CD4-positive, alpha-beta T cell treated with Interferon alpha-2 for 1 hour (primary cell): ENCODE data around the gene RGL1.

Experiments
- DNase-seq, 2 donors: peaks; one replicate each; pipeline ENCODE4 v3.0.0-alpha.2; 2020 to 2022

RGL1 gene

DNA sequence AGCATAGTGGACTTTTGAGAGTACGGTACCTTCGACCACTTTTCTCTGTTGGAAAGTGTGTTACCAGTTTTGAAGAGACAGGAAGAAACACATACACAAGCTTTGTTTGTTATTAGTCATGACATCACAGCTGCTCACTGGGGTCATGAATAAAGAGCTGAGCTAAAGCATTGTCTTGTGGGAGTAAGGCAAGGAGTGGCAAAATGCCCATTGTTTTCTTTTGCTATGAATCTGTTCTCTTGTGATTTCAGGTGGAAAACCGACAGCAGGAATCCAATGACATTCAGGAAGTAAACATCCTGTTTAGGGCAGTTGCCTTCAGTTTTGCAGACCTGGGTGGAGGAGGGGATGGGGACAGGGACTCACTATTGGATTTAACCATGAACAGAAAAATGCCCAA lies 66.2 kb downstream of the RGL1 start:
- no peak for DNase-seq

GRCh38 chr1:183871601-183872000 lies 66.7 kb downstream of the RGL1 start:
- DNase-seq = no peak

DNA sequence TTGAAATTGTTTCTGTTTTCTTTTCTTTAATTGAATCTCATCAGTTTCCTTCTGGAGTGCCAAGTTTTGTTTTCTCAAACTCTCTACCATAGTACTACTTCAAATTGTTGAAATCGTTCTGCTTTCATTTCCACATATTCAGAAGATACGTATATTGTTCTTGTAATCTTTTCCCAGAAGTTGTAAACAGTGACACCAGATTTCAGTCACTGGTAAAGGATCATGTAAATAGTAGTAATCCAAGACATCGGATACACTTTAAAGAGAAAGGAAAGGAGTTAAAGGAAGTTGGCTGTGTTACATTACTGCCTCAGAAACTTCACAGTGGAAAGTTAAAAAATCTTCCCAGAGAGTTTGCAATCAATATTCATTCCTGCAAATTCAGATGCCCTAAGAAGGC lies 67.5 kb downstream of the RGL1 start:
- DNase-seq = no peak

GRCh38 chr1:183873642-183874041 lies 68.7 kb downstream of the RGL1 start:
- peak; percentile 8 to 21 for DNase-seq

GRCh38 chr1:183876309-183876708 lies 71.4 kb downstream of the RGL1 start:
- DNase-seq = no peak

- DNase-seq = no peak
Observed at GRCh38 chr1:183877053-183877720, 72.3 kb downstream of the RGL1 start.

- DNase-seq = no peak
Observed at GRCh38 chr1:183879494-183879893, 74.6 kb downstream of the RGL1 start.

GRCh38 chr1:183879966-183880365 lies 75.0 kb downstream of the RGL1 start:
- DNase-seq = no peak

GRCh38 chr1:183880531-183881243 lies 75.8 kb downstream of the RGL1 start:
- no peak for DNase-seq

DNA sequence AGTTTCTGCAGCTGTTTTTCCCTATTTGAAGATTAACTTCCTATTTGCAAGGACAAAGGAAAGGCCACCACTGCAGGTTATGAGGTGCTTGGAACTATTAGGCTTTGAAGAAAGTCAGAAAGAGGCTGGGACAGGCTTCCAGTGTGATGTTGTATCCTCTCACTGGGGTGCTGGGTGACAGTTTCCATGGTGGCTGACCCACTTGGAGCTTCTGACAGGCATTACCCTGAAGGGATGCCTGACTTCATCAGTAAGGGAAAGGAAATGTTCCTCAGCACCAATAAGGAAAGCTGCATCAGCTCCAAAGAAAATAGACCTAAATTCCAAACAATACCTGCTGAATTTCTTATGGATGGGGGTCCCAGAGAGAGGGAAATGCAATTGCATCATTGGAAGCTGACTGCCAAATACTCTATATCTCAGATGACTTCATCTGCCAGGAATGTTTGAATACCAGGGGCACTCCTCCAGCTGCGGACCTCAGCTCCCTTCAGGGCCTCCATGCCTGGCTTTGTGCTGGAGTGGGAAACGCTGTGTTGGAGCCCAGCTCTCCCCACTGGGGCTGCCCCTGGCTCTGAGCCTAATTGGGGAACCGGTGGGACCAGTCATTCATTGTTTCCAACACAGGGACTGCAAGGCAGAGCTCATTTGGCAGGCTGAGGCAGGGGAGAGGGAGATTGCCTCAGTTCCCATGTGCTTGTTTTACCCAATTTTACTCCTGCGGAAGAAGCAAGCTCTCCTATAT lies 76.6 kb downstream of the RGL1 start:
- DNase-seq = no peak

DNA sequence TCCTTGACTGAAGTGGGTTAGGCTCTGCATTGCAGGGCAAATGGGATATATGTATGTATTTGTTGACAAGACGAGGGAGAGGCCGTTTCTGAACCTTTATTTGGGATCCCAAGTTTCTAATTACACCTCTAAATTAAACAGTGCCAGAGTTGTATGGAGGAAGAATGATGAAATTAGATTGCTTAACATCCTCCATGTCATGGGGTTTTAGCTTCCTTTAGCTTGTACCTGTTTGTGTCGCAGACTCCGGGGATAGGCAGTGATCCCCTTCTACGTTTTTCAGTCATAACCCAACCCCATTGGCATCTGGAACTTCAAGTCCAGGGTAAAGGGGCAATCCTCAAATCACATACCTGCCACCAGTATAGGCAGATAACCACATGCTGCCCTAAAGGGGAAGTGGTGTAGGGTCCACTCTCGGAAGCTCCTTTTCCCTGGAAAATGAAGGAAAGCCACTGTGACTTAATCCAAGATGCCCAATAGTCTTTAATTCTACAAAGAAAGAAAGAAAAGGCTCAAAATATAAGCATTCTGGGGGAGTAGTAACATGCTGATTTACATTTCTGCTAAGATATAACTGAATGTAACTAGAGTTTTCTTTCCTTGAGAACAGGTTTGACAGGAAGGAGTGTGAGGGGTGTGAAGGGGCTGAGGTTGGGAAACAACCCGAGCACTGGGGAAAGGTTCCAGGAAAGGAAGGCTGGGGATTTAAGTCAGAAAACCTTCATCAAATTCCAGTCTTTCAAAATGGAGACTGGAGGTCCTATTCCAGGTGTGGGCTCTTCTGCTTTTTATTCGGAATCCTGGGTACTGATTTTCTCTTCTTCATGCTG lies 77.6 kb downstream of the RGL1 start:
- no peak for DNase-seq

DNA sequence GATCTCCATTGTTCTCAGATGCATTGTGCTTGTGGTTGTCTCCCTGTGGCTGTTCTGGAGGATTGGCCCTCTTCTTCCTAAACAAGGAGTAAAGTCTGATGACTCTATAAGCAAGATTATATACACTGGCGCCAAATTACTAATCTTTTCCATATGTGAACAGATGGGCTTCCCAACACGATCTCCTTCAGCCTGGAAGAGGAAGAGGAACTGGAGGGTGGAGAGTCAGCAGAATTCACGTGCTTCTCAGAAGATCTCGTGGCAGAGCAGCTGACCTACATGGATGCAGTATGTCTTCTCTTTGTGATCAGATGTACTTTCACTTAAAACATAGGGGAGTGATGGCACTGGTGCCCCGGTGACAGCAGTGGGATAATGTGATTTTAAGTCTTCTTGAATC lies 78.7 kb downstream of the RGL1 start:
- no peak for DNase-seq

GRCh38 chr1:183884526-183884925 lies 79.6 kb downstream of the RGL1 start:
- no peak for DNase-seq

GRCh38 chr1:183885142-183885735 lies 80.3 kb downstream of the RGL1 start:
- DNase-seq = no peak

- DNase-seq = no peak
Observed at GRCh38 chr1:183886083-183886828, 81.3 kb downstream of the RGL1 start.

GRCh38 chr1:183886853-183887252 lies 81.9 kb downstream of the RGL1 start:
- DNase-seq = no peak

DNA sequence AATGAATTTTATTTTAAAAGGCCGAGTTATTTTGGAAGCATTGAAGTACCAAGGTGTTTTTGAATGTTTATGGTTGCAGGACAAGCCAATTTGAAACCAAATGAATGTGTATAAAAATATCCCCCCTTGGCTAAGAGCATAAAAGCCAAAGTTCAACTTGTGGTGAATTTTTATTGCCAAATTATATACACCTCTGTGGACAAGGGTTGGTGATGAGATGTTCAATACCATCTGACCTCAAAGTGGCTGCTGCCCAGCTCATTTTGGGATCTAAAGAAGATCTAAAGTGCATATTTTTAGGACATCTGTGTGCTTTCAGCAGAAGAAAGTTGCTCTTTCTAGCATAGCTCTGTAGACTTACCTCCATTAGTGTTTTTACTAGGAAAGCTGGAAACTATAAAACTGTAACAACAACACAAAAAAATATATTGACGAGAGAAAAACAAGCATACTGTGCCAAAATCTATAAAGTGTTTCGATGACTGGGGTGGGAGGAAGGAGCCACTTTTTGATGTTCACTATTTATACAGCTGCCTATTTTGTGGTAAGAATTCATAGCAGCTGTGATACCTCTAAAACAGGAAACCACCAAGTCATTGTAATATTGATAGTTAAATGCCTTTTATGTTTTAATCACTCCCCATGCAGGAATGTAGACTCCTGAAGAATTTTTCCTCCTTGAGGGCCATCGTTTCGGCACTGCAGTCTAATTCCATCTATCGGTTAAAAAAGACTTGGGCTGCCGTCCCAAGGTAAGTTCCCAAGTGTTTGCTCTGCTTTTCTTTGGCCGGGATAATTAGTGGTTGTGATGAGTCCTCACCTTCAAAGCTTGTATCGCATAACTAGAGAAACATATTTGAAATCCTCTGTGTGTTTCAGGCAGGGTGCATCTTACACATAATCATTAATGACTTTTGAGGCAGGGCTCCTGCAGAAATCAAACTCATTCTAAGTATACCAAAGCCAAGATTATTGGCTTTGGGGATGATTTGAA lies 83.2 kb downstream of the RGL1 start:
- DNase-seq = peak in 1 of 2 donors; percentile 30

DNA sequence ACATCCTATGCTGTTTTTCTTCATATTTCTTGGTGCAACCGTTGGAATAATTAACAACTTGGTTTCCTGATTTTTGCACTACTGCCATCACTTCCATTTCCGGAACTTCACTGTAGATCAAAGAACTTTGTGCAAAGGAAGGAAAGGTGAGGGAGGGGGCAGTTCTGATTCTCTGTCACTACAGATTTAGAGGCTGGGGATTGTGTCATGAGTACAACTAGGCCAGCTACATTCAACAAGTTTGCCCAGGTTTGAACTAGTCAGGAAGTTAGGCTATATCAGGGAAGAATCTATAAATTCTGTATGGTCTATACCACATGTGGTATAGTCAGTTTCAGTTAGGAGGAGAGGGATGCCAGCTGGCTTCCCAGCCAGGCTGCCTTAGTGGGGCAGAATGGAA lies 84.2 kb downstream of the RGL1 start:
- no peak for DNase-seq

DNA sequence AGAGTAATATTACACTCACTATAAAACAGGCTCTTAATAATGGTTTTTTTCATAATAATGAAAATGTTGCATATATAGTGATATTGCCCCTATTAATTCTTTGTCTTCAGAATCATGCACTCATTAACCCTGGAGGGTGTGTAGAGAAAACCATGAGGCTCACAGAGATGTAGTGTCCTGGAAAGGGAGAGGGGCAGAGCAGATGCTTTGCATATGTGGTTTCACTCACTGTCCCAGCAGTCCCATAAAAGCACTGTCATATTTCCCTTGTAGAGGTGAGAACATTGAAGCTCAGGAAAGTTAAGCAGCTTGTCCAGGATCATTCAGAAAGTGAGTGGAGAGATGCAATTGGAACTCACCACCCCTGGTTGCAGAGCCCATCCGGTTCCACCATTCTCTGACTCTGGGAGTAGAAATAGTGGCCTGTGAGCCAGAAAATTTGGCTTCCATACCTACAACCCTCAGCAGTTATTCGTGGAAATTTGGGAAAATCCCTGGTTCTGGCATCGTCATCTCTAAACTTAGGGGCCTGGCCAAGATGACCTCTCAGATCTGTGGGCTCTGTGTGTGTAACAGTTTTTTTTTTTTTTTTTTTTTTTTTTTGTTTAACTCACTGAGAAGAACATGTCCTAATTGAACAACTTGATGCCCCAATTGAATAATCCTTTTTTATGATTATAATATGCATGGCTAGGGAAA lies 86.4 kb downstream of the RGL1 start:
- no peak for DNase-seq

DNA sequence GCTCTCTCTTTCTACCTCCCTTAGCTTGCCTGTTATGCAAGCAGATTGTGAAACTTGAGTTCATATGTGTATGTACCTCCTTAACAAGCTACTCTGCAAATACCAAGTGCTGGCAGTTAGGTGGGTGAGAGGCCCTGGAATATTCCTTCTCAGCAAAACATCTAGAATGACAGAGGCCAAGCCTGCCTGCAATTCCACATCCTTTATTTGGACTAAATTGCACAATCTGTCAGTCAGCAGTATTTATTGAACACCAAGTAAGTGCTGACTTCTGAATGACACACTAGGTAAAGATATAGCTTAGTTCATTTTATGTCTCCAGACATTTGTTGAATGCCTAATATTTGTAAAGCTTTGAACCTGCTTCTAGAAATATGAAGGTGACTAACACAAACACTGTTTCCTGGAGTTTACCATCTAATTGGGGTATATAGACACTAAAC lies 87.5 kb downstream of the RGL1 start:
- no peak for DNase-seq
